H1 (cell line): ENCODE results near the gene CD248. TPM values are rescaled to one million over a fixed set of nuclear protein-coding genes. Genes with fewer than 3 reads are reported as not detected.

ENCODE experiments used
- ATF3 ChIP-seq: IDR thresholded peaks from 2 replicates; pipeline ENCODE4 v1.6.1; 2011; ENCODE audit warnings: low read depth, mild to moderate bottlenecking, low read length; ENCODE audit not compliant: insufficient read depth
- BRCA1 ChIP-seq: IDR thresholded peaks from 2 replicates; pipeline ENCODE4 v1.6.1; 2012; ENCODE audit warnings: low read depth, low read length, improper control_type of control experiment
- CBX5 ChIP-seq: fragments of 300-800, 300-1000 bp; sonication (generic); IDR thresholded peaks from 2 replicates; pipeline ENCODE4 v1.7.1; 2016; ENCODE audit warnings: antibody characterized with exemption, low read length, low read depth
- E2F6 ChIP-seq: IDR thresholded peaks from 2 replicates; pipeline ENCODE4 v1.6.1; 2012; ENCODE audit warnings: inconsistent platforms
- EZH2 ChIP-seq: fragments of 200-600 bp; sonication (generic); IDR thresholded peaks from 2 replicates; pipeline ENCODE4 v1.7.1; 2012; ENCODE audit warnings: low read depth, mild to moderate bottlenecking, moderate library complexity, low read length, inconsistent platforms; ENCODE audit not compliant: severe bottlenecking
- HDAC6 ChIP-seq: IDR thresholded peaks from one replicate; pipeline ENCODE4 v1.7.1; 2012; ENCODE audit warnings: low read depth, mild to moderate bottlenecking, inconsistent platforms, low read length, moderate library complexity
- JUN ChIP-seq: IDR thresholded peaks from 2 replicates; pipeline ENCODE4 v1.6.1; 2011; ENCODE audit warnings: low read depth, mild to moderate bottlenecking, improper control_type of control experiment, low read length
- KDM4A ChIP-seq: IDR thresholded peaks from one replicate; pipeline ENCODE4 v1.7.1; 2012; ENCODE audit warnings: low read depth, mild to moderate bottlenecking, moderate library complexity, low read length, inconsistent platforms; ENCODE audit not compliant: severe bottlenecking
- KDM5A ChIP-seq: fragments of 200-600 bp; IDR thresholded peaks from 2 replicates; pipeline ENCODE4 v1.7.1; 2012; ENCODE audit warnings: mild to moderate bottlenecking, low read length, inconsistent platforms, mixed read lengths
- MAX ChIP-seq: IDR thresholded peaks from 2 replicates; pipeline ENCODE4 v1.6.1; 2012; ENCODE audit warnings: inconsistent platforms
- NANOG ChIP-seq: IDR thresholded peaks from 2 replicates; pipeline ENCODE4 v1.6.1; 2011; ENCODE audit warnings: low read length, low read depth, mild to moderate bottlenecking, inconsistent platforms; ENCODE audit not compliant: insufficient read depth, poor library complexity, severe bottlenecking
- POLR2A ChIP-seq, 2 experiments: IDR thresholded peaks; 1 replicate in 1 of 2; 2 replicates in 1 of 2; pipeline ENCODE4 v1.6.1; 2011; ENCODE audit warnings: low read depth in 2 of 2, low read length in 2 of 2, mild to moderate bottlenecking in 2 of 2; ENCODE audit errors: control extremely low read depth in 1 of 2
- POLR2AphosphoS5 ChIP-seq: IDR thresholded peaks from 2 replicates; pipeline ENCODE4 v1.6.1; 2011; ENCODE audit warnings: low read depth, low read length
- RAD21 ChIP-seq, 2 experiments: IDR thresholded peaks in 1 of 2; conservative IDR thresholded peaks in 1 of 2; 2 replicates each; pipeline ENCODE4 v1.6.1; 2011; ENCODE audit warnings: low read depth in 2 of 2, low read length in 2 of 2, improper control_type of control experiment in 1 of 2, inconsistent platforms in 1 of 2, mild to moderate bottlenecking in 1 of 2, moderate library complexity in 1 of 2
- SIN3A ChIP-seq, 2 experiments: IDR thresholded peaks in 1 of 2; conservative IDR thresholded peaks in 1 of 2; 2 replicates each; pipeline ENCODE4 v1.6.1; 2011 to 2012; ENCODE audit warnings: low read length in 2 of 2, improper control_type of control experiment in 1 of 2, low read depth in 1 of 2, mild to moderate bottlenecking in 1 of 2
- TAF7 ChIP-seq: optimal IDR thresholded peaks from 2 replicates; pipeline ENCODE3; 2011; ENCODE audit warnings: low read depth, mild to moderate bottlenecking, inconsistent platforms, low read length, moderate library complexity, borderline replicate concordance
- TCF12 ChIP-seq: IDR thresholded peaks from 2 replicates; pipeline ENCODE4 v1.6.1; 2011; ENCODE audit warnings: low read depth, mild to moderate bottlenecking, low read length
- USF2 ChIP-seq: IDR thresholded peaks from 2 replicates; pipeline ENCODE4 v1.6.1; 2011; ENCODE audit warnings: low read length, improper control_type of control experiment
- polyA plus RNA-seq, 7 experiments: library from polyadenylated mRNA; depleted of rRNA in 3 of 7; stranded (reverse) in 5 of 7; unstranded in 2 of 7; fragments of >200 nt in 5 of 7; fragments of 200-250 nt in 2 of 7; gene quantifications; 1 replicate in 5 of 7; 2 replicates in 1 of 7; 4 replicates in 1 of 7; pipeline versions ENCODE4 v1.2.1 to v1.2.3, GENCODE V29; 2011 to 2013; ENCODE audit warnings: missing spikeins in 2 of 7, mixed read lengths in 2 of 7
- total RNA-seq: library from RNA; stranded (reverse); fragmentation: NEBNext Ultra II Directional; extraction: Animal tissue kit (Norgen Biotek cat#: 25700); gene quantifications from 2 replicates; pipeline ENCODE4 v1.2.1, GENCODE V29; 2021
- TF ChIP-seq, protein P1 (sequence below): IDR thresholded peaks from 2 replicates; pipeline ENCODE4 v1.6.1; 2012; ENCODE audit warnings: low read length, inconsistent platforms

The CD248 gene
- total and polyA plus RNA-seq, 2 of the 8 experiments (the other 6 are each of a cell fraction or from before 2014, with no cell fraction given): 2.7 to 3.9 TPM

- TF ChIP-seq, protein P1, sequence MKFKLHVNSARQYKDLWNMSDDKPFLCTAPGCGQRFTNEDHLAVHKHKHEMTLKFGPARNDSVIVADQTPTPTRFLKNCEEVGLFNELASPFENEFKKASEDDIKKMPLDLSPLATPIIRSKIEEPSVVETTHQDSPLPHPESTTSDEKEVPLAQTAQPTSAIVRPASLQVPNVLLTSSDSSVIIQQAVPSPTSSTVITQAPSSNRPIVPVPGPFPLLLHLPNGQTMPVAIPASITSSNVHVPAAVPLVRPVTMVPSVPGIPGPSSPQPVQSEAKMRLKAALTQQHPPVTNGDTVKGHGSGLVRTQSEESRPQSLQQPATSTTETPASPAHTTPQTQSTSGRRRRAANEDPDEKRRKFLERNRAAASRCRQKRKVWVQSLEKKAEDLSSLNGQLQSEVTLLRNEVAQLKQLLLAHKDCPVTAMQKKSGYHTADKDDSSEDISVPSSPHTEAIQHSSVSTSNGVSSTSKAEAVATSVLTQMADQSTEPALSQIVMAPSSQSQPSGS: no peak
- TF ChIP-seq TCF12 (no peak), BRCA1 (no peak), MAX (no peak), JUN (no peak), SIN3A (conservative IDR thresholded peaks at IDR 0.05 in 1 of 2, IDR thresholded peaks at IDR 0.05 in 1 of 2; ENCODE audit: low read depth in 1 of 2, low read length in 2 of 2) (no peak), RAD21 (IDR thresholded peaks at IDR 0.05 in 1 of 2, conservative IDR thresholded peaks at IDR 0.05 in 1 of 2; ENCODE audit: low read depth in 2 of 2, low read length in 2 of 2) (no peak), NANOG (no peak), E2F6 (peak; percentile 44), KDM5A (no peak), CBX5 (no peak), ATF3 (no peak), HDAC6 (no peak), TAF7 (no peak), EZH2 (no peak), USF2 (no peak), POLR2A (IDR thresholded peaks at IDR 0.05; ENCODE audit: control extremely low read depth in 1 of 2, low read depth in 2 of 2, low read length in 2 of 2) (peak in 1 of 2 experiments; percentile 66; a peak in 2 of 3 replicates), POLR2AphosphoS5 (peak; percentile 36; the same call in 1 of the 2 replicates), KDM4A (no peak)
Observed at GRCh38 chr11:66312549-66313320, 4.1 kb downstream of the CD248 start (continued).
